Measurements from ENCODE around the gene P4HA2. TPM values are rescaled to one million over a fixed set of nuclear protein-coding genes. Genes with fewer than 3 reads are reported as not detected.

Gene P4HA2
- total RNA-seq, 1 experiment from 2014 or later = 25.1 TPM

- Histone ChIP-seq H3K4me1 (ENCODE audit: control insufficient read depth, insufficient read depth, low read length) (peaks cover 2% of the 10 kb centered on the region; the same call in 1 of the 2 replicates), H3K27ac (ENCODE audit: low read length) (no peak overlapping the region), H3K36me3 (ENCODE audit: control insufficient read depth, insufficient read depth, low read length) (no peaks in the 10 kb centered on the region), H3K27me3 (ENCODE audit: control insufficient read depth, insufficient read depth, low read length) (no peaks in the 10 kb centered on the region), H3K4me3 (ENCODE audit: low read depth in 2 of 2, low read length in 2 of 2) (no peak overlapping the region), H3K9me3 (ENCODE audit: control insufficient read depth, insufficient read depth, low read depth, low read length) (no peaks in the 10 kb centered on the region)
- ChIA-PET POLR2A (no interaction called here), CTCF (no interaction called here)
- in situ Hi-C loops (cut with HindIII; ENCODE audit: low pct_unique_long_range_greater_than_20kb, low sequenced_read_pairs) = no loop called here
- no peak for TF ChIP-seq SIN3A (IDR thresholded peaks at IDR 0.05; ENCODE audit: borderline replicate concordance, insufficient read depth, low read depth, low read length)
- no peak for TF ChIP-seq REST (IDR thresholded peaks at IDR 0.05; ENCODE audit: insufficient read depth in 1 of 2, low read depth in 2 of 2, low read length in 1 of 2)
- TF ChIP-seq CTCF (IDR thresholded peaks at IDR 0.05) = no peak
- TF ChIP-seq POLR2AphosphoS5 (IDR thresholded peaks at IDR 0.05; ENCODE audit: low read depth, low read length) = no peak
- no peak for TF ChIP-seq TCF7L2 (IDR thresholded peaks at IDR 0.05; ENCODE audit: low read depth, low read length)
- intact Hi-C loops (cut with micrococcal nuclease; ENCODE audit: unreplicated experiment) = no loop called here
- DNase-seq (ENCODE audit: low read depth, low spot score) (no peak), ATAC-seq (no peak)
- no TSS peak for BruUV-seq (replicated peaks)
These were observed 39.6 kb upstream of the P4HA2 start for GRCh38 chr5:132267166-132267739.

GRCh38 chr5:132266836-132267160 is 39.1 kb upstream of the P4HA2 start:
- intact Hi-C loops (cut with micrococcal nuclease; ENCODE audit: unreplicated experiment) = no loop called here
- in situ Hi-C loops (cut with HindIII; ENCODE audit: low pct_unique_long_range_greater_than_20kb, low sequenced_read_pairs) = no loop called here
- no peak for ATAC-seq
- no peak for DNase-seq (ENCODE audit: low read depth, low spot score)
- TF ChIP-seq REST (IDR thresholded peaks at IDR 0.05; ENCODE audit: insufficient read depth in 1 of 2, low read depth in 2 of 2, low read length in 1 of 2) = no peak
- TF ChIP-seq SIN3A (IDR thresholded peaks at IDR 0.05; ENCODE audit: borderline replicate concordance, insufficient read depth, low read depth, low read length) = no peak
- no peak for TF ChIP-seq CTCF (IDR thresholded peaks at IDR 0.05)
- no peak overlapping the region for H3K4me3 ChIP-seq (ENCODE audit: low read depth in 2 of 2, low read length in 2 of 2)
- no peaks in the 10 kb centered on the region for H3K9me3 ChIP-seq (ENCODE audit: control insufficient read depth, insufficient read depth, low read depth, low read length)
- H3K27ac ChIP-seq (ENCODE audit: low read length) = no peak overlapping the region
- peaks cover 2% of the 10 kb centered on the region; the same call in 1 of the 2 replicates for H3K4me1 ChIP-seq (ENCODE audit: control insufficient read depth, insufficient read depth, low read length)
- no peaks in the 10 kb centered on the region for H3K27me3 ChIP-seq (ENCODE audit: control insufficient read depth, insufficient read depth, low read length)
- BruUV-seq (replicated peaks) = no TSS peak
- CTCF ChIA-PET = no interaction called here
- no peaks in the 10 kb centered on the region for H3K36me3 ChIP-seq (ENCODE audit: control insufficient read depth, insufficient read depth, low read length)
- POLR2A ChIA-PET = no interaction called here

All from Panc1 (cell line).